ENCODE results near the gene RAP1GAP2.

Gene RAP1GAP2

GRCh38 chr17:2954898-2955445 lies 158.7 kb downstream of the RAP1GAP2 start:
- no peak overlapping the region for H3K27ac Mint-ChIP-seq
- H3K4me1 Mint-ChIP-seq (ENCODE audit: low read depth), result peaks cover 13% of the 10 kb centered on the region
- no peaks in the 10 kb centered on the region for H3K9me3 Mint-ChIP-seq (ENCODE audit: low read depth)
- no peaks in the 10 kb centered on the region for H3K36me3 Mint-ChIP-seq
- H3K4me3 Mint-ChIP-seq, result no peak overlapping the region
- no peaks in the 10 kb centered on the region for H3K27me3 Mint-ChIP-seq

GRCh38 chr17:2955931-2956582 lies 159.8 kb downstream of the RAP1GAP2 start:
- no peaks in the 10 kb centered on the region for H3K36me3 Mint-ChIP-seq
- H3K4me3 Mint-ChIP-seq, result no peak overlapping the region
- H3K27me3 Mint-ChIP-seq, result no peaks in the 10 kb centered on the region
- H3K27ac Mint-ChIP-seq, result no peak overlapping the region
- H3K4me1 Mint-ChIP-seq (ENCODE audit: low read depth), result peaks cover 13% of the 10 kb centered on the region
- H3K9me3 Mint-ChIP-seq (ENCODE audit: low read depth), result no peaks in the 10 kb centered on the region

- H3K27me3 Mint-ChIP-seq, result no peaks in the 10 kb centered on the region
- peaks cover 13% of the 10 kb centered on the region for H3K4me1 Mint-ChIP-seq (ENCODE audit: low read depth)
- H3K27ac Mint-ChIP-seq, result no peak overlapping the region
- H3K4me3 Mint-ChIP-seq, result no peak overlapping the region
- no peaks in the 10 kb centered on the region for H3K9me3 Mint-ChIP-seq (ENCODE audit: low read depth)
- no peaks in the 10 kb centered on the region for H3K36me3 Mint-ChIP-seq
These were observed 161.5 kb downstream of the RAP1GAP2 start for GRCh38 chr17:2957631-2958286.

- Mint-ChIP-seq H3K4me1 (ENCODE audit: low read depth) (peaks cover 13% of the 10 kb centered on the region), H3K27me3 (no peaks in the 10 kb centered on the region), H3K27ac (no peak overlapping the region), H3K9me3 (ENCODE audit: low read depth) (no peaks in the 10 kb centered on the region), H3K4me3 (no peak overlapping the region), H3K36me3 (no peaks in the 10 kb centered on the region)
These were observed 162.5 kb downstream of the RAP1GAP2 start for GRCh38 chr17:2958706-2959222.

GRCh38 chr17:2959371-2960130 lies 163.3 kb downstream of the RAP1GAP2 start:
- H3K4me3 Mint-ChIP-seq, result no peak overlapping the region
- H3K36me3 Mint-ChIP-seq, result no peaks in the 10 kb centered on the region
- no peaks in the 10 kb centered on the region for H3K9me3 Mint-ChIP-seq (ENCODE audit: low read depth)
- H3K27me3 Mint-ChIP-seq, result no peaks in the 10 kb centered on the region
- H3K4me1 Mint-ChIP-seq (ENCODE audit: low read depth), result peaks cover 13% of the 10 kb centered on the region
- no peak overlapping the region for H3K27ac Mint-ChIP-seq

DNA sequence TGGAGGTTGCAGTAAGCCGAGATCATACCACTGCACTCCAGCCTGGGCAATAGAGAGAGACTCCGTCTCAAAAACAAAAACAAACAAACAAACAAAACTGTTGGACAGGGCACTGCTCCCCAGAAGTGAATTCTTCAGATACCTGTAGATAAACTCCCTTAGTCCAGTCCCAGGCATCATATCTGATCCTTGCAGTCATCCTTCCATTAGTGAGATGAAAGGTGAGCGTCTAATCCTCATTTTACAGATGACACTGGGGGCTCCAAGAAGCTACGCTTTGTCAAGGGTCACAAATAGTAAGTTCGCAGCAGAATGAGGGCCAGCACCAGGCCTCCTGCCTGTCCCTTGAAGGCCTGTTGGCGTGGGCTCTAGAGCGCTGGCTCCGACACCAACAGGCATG lies 165.2 kb downstream of the RAP1GAP2 start:
- no peaks in the 10 kb centered on the region for H3K27me3 Mint-ChIP-seq
- no peaks in the 10 kb centered on the region for H3K4me1 Mint-ChIP-seq (ENCODE audit: low read depth)
- H3K36me3 Mint-ChIP-seq, result peaks cover 6% of the 10 kb centered on the region
- no peaks in the 10 kb centered on the region for H3K9me3 Mint-ChIP-seq (ENCODE audit: low read depth)
- no peak overlapping the region for H3K4me3 Mint-ChIP-seq
- H3K27ac Mint-ChIP-seq, result no peak overlapping the region

DNA sequence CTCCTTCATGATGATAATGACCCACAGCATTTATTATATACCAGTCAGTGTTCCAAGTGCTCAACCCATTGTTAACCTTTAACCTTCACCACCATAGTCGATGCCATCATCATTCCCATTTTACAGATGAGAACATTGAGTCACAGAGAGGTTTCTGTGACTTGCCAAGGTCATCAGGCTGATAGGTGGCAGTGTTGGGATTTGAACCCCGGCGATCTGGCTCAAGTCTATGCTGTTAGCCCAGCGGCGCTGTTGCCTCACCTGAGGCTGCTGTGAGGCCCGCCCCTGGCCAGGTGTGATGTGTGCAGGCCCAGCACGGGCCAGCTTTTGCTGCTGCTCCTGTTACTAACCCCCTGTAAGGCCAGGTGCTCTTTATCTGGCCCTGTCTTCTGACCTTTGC lies 166.0 kb downstream of the RAP1GAP2 start:
- no peaks in the 10 kb centered on the region for H3K4me1 Mint-ChIP-seq (ENCODE audit: low read depth)
- H3K36me3 Mint-ChIP-seq, result peaks cover 6% of the 10 kb centered on the region
- H3K4me3 Mint-ChIP-seq, result no peak overlapping the region
- no peak overlapping the region for H3K27ac Mint-ChIP-seq
- H3K27me3 Mint-ChIP-seq, result no peaks in the 10 kb centered on the region
- H3K9me3 Mint-ChIP-seq (ENCODE audit: low read depth), result no peaks in the 10 kb centered on the region

DNA sequence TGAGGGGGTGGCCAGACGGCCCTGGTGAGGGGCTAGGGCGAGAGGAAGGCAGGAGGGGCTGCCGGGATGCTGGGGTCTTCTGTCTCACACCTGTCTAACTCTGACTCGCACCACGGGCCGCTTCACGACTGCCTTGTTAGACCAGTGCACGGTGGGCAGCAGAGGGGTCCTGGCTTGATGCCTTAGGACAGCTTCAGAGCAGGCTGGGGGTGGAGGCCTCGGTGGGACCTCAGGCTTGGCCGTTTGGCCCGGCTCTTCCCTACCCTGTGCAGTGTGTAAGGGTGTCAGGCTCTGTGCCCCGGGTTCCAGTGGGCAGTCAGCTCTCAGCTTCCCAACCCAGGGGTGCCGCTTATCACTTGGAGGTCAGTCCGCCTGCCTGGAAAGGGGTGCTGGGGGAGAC lies 166.5 kb downstream of the RAP1GAP2 start:
- Mint-ChIP-seq H3K4me3 (no peak overlapping the region), H3K27me3 (no peaks in the 10 kb centered on the region), H3K9me3 (ENCODE audit: low read depth) (no peaks in the 10 kb centered on the region)

DNA sequence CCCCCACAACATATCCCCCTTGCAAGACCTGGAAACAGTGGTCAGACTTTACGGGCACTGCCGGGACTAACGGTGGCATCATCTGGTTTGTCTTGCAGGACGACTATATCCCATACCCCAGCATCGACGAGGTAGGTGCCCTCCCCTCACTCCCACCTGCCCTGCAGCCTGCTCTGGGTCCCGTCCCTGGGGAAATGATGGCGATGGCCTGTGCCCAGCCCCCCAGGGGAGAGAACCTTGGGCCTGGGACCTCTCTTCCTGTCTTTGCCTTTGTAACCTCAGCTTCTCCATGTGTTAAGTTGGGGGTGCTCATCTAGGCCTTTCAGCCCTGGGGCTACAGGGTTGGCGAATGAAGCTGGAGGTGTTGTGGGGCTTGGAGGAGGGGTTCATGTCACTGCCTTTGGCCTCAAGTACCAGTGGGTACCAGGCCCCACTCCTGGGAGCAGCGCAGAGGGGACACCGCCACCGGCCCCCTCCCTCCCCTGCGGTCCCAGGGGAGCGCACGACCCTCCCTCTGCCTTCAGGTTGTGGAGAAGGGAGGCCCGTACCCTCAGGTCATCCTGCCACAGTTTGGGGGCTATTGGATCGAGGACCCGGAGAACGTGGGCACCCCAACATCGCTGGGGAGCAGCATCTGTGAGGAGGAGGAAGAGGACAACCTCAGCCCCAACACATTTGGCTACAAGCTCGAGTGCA lies 167.2 kb downstream of the RAP1GAP2 start:
- Mint-ChIP-seq H3K27me3 (no peaks in the 10 kb centered on the region), H3K36me3 (peaks cover 9% of the 10 kb centered on the region), H3K4me3 (no peak overlapping the region), H3K27ac (no peak overlapping the region), H3K4me1 (ENCODE audit: low read depth) (no peaks in the 10 kb centered on the region), H3K9me3 (ENCODE audit: low read depth) (no peaks in the 10 kb centered on the region)

More for the DNA sequence above, 166.5 kb downstream of the RAP1GAP2 start:
- Mint-ChIP-seq H3K27ac (no peak overlapping the region), H3K36me3 (peaks cover 6% of the 10 kb centered on the region), H3K4me1 (ENCODE audit: low read depth) (no peaks in the 10 kb centered on the region)

DNA sequence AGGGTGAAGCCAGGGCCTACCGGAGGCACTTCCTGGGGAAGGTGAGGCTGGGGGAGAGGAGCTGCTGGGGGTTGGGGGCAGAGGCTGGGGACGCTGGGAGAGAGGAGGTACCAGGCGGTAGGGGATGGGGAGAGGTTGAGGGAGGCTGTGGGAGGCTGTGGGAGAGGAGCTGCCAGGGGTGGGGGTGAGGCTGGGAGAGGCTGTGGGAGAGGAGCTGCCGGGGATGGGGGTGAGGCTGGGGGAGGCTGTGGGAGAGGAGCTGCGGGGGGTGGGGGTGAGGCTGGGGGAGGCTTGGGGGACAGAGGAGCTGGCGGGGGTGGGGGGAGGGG lies 167.8 kb downstream of the RAP1GAP2 start:
- no peaks in the 10 kb centered on the region for H3K27me3 Mint-ChIP-seq
- H3K4me1 Mint-ChIP-seq (ENCODE audit: low read depth), result no peaks in the 10 kb centered on the region
- no peak overlapping the region for H3K27ac Mint-ChIP-seq
- peaks cover 9% of the 10 kb centered on the region for H3K36me3 Mint-ChIP-seq
- no peaks in the 10 kb centered on the region for H3K9me3 Mint-ChIP-seq (ENCODE audit: low read depth)
- H3K4me3 Mint-ChIP-seq, result no peak overlapping the region

DNA sequence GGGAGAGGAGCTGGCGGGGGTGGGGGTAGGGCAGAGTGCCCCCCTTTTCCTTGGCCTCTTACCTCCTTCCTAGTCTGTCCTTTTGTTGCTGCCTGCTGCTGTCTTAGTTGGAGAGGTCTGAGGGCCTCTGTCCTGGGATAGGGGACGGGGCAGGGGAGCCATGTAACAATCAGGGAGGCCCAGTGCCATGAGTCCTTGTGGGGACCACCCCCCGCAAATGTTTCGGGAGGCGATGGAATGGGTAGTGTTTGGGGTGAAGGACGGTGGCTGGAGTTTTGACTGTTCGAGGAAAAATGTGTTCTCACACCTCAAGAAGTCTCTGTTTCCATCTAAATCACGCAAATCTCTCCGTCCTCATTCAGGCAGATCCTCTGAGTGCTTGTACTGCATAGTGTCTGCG lies 168.1 kb downstream of the RAP1GAP2 start:
- peaks cover 9% of the 10 kb centered on the region for H3K36me3 Mint-ChIP-seq
- no peak overlapping the region for H3K27ac Mint-ChIP-seq

GRCh38 chr17:2964831-2965230 lies 168.6 kb downstream of the RAP1GAP2 start:
- Mint-ChIP-seq H3K4me3 (no peak overlapping the region), H3K4me1 (ENCODE audit: low read depth) (no peaks in the 10 kb centered on the region)

More for the DNA sequence above, 168.1 kb downstream of the RAP1GAP2 start:
- H3K4me3 Mint-ChIP-seq, result no peak overlapping the region
- H3K9me3 Mint-ChIP-seq (ENCODE audit: low read depth), result no peaks in the 10 kb centered on the region
- no peaks in the 10 kb centered on the region for H3K4me1 Mint-ChIP-seq (ENCODE audit: low read depth)
- no peaks in the 10 kb centered on the region for H3K27me3 Mint-ChIP-seq

GRCh38 chr17:2965621-2966595 lies 169.7 kb downstream of the RAP1GAP2 start:
- H3K27me3 Mint-ChIP-seq, result no peaks in the 10 kb centered on the region
- no peaks in the 10 kb centered on the region for H3K4me1 Mint-ChIP-seq (ENCODE audit: low read depth)
- peaks cover 9% of the 10 kb centered on the region for H3K36me3 Mint-ChIP-seq
- no peak overlapping the region for H3K4me3 Mint-ChIP-seq
- H3K9me3 Mint-ChIP-seq (ENCODE audit: low read depth), result no peaks in the 10 kb centered on the region
- no peak overlapping the region for H3K27ac Mint-ChIP-seq

More at GRCh38 chr17:2964831-2965230, 168.6 kb downstream of the RAP1GAP2 start:
- Mint-ChIP-seq H3K9me3 (ENCODE audit: low read depth) (no peaks in the 10 kb centered on the region), H3K27me3 (no peaks in the 10 kb centered on the region), H3K36me3 (peaks cover 9% of the 10 kb centered on the region), H3K27ac (no peak overlapping the region)

DNA sequence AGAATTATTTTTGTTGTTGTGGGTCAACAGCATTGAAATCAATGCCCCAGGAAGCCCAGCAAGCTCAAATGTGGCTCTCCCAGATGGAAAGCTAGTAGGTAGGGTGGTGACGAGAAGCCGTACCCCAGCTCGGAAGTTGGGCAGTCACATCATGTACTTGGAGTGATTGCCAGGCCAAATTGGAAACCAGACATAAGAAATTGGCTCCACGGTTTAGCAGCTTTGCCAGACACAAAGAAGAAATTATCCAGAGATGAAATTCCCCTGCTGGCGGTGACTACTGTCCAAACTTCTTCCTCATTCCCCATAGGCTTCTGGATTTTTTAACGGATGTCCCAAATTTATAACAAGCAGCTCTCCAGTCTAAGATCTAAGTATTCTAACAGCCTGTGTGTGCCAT lies 171.3 kb downstream of the RAP1GAP2 start:
- H3K36me3 Mint-ChIP-seq, result peaks cover 9% of the 10 kb centered on the region
- H3K4me1 Mint-ChIP-seq (ENCODE audit: low read depth), result no peaks in the 10 kb centered on the region
- no peaks in the 10 kb centered on the region for H3K9me3 Mint-ChIP-seq (ENCODE audit: low read depth)
- no peak overlapping the region for H3K4me3 Mint-ChIP-seq
- H3K27ac Mint-ChIP-seq, result no peak overlapping the region
- no peaks in the 10 kb centered on the region for H3K27me3 Mint-ChIP-seq

All from activated naive CD8-positive, alpha-beta T cell (primary cell).